Fibroblast of skin of right quadriceps (primary cell): ENCODE results near the gene POU3F2.

Experiments
- DNase-seq: peaks from one replicate; pipeline ENCODE4 v3.0.0-alpha.2; 2013

Gene POU3F2

GRCh38 chr6:98831057-98831958 is 3.1 kb upstream of the POU3F2 start:
- no peak for DNase-seq

- no peak for DNase-seq
Observed at GRCh38 chr6:98831959-98832283, 2.5 kb upstream of the POU3F2 start.

DNA sequence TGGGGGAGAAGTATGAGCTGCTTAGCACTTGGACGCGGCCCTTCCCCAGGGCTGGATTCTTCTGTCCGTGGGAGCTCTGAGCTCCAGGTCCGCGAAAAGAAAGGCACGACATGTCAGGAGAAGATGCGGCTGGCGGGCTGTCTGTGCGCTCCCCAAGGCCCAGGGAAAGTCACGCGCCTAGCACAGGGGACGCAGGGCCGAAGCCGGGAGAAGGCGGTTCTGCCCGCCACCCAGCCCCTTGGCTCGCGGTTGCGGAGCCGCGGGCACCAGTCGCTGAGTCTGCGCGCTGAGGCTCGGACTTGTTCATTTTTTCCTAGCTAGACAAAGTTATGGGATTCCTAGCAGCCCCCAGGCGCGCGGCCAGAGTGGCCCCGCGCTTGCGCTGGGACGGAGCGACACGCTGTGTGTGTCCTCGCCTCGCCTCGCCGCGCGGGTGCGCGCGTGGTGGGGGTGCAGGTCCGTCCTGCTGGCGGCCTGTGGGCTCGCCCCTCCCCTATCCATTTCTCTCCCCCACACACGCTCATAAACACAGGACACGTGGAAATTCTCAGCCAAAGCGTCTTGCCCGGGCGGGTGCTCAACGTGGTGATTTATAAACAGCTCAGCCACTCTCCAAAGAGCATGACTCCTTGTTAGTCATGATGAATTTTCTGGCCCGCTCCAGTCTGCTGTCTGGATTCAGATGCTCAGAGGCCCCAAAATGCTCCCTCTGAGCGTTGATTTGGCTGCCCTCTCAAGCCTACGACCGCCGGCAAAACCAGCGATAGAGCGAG is 1.9 kb upstream of the POU3F2 start:
- DNase-seq: peak; percentile 57

GRCh38 chr6:98833057-98833306 is 1.4 kb upstream of the POU3F2 start:
- no peak for DNase-seq

GRCh38 chr6:98833307-98834059 is 891 bp upstream of the POU3F2 start:
- DNase-seq: peak; percentile 16

- no peak for DNase-seq
Observed at GRCh38 chr6:98835149-98836024, 1.0 kb downstream of the POU3F2 start.

DNA sequence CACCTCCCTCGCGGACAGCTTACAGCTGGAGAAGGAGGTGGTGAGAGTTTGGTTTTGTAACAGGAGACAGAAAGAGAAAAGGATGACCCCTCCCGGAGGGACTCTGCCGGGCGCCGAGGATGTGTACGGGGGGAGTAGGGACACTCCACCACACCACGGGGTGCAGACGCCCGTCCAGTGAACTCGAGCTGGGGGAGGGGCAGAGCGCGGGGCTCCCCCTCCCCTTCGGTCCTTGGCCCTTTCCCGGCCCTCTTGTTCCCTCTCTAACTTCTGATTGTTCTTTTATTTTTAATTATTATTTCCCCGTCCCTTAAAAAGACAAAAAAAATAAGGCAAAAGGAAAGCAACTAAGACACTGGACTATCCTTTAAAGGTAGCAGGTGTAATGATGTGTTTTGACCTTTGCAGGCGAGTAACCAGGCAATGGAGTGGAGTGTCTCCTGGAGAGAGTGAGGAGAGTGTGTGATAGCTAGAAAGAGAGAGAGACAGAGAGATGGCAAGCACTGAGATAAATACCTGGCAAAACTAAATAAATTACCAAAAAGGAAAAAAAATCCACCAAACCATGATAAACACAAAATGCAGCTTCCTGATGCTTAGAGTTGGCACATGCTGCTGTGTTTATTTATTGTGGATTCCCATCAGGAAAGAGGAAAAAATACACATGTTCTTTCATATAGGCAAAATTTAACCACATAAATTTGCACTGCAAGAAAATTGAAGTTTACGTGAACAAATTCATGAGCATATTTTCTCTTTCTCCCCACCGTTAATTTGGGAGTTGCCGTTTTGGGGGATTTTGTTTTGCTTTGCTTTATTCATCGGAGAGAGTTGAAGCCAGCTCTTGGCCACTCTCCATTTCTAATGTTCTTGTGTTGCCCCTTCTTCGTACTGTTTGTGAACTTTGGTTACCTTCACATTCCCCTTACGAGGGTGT is 1.9 kb downstream of the POU3F2 start:
- no peak for DNase-seq

DNA sequence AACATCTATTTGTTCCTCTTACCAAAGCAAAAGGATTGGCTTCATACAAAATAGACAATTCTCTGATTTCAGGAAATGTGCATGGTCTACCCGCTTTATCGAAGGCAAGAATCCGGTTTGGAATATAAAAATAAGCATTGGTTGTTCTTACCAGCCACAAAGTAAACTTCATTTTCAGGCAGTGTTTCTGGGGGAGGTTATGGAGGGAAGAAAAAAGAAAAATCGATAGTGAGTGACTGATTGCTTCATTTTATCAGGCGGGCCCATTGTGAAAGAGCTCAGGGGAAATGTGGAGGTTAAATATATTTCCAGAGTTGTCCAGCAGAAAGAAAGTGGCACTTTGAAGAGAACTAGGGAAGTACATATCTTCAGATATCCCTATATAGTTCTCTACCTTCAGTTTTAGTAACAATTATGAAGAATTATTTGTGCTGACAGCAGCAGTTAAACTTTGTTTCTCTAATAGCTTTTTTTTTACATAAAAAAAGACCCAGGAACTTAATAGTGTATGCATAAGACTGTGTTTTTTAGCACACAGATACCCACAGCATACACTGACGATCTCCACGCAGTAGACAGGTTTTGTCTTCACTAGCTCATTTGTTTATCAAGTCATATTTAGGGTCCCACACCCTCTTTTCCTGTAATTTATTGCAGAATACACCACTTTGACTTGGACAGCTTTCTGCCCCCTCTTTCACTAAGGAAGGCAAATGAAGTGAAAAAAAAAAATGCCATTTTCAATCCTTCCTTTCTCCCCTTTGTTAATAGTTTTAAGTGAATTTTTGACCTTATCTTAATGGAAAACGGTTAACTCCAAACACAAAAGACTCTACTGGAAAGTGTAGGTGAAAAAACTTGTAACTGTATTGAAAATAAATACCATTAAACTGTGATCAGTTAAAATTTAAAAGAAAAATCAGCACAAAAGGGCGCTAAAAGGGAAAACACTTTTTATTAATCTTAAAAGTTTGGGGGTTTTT is 2.9 kb downstream of the POU3F2 start:
- no peak for DNase-seq

DNA sequence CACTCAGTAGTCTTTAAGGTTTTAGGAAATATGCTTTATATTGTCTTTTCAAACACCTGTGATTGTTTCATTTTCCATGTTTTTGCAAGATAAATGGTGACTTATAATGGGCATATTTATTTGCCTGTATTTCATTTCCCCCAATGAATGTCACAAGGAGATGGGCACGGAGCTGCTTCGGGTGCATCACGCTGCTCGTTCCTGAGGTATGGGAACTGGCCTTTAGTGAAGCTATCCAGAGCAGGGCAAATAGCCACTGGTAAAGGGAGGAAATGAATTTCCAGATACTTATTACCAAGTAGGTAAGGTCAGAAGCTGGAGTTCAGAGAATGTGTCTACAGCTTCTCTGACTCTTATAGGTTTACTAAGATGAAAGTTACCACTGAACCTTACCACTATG is 3.7 kb downstream of the POU3F2 start:
- DNase-seq: no peak

DNA sequence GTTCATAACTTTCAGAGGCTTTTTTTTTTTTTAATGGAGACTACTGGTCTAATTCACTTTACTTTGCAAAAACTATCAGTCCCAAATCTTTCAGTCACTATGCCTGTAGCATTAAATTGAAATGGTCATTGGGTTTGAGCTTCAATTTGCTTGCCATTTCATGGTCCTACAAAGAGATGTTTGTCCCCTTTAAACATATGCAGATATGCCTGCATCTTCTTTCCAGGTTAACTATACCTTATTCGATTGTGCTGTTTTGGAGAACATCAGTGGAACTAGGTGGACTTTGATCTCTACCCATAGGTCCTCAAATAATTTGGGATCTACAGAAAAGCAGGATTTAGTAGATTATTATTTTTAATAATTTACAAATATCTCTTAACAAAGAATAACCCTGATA is 4.6 kb downstream of the POU3F2 start:
- no peak for DNase-seq

DNA sequence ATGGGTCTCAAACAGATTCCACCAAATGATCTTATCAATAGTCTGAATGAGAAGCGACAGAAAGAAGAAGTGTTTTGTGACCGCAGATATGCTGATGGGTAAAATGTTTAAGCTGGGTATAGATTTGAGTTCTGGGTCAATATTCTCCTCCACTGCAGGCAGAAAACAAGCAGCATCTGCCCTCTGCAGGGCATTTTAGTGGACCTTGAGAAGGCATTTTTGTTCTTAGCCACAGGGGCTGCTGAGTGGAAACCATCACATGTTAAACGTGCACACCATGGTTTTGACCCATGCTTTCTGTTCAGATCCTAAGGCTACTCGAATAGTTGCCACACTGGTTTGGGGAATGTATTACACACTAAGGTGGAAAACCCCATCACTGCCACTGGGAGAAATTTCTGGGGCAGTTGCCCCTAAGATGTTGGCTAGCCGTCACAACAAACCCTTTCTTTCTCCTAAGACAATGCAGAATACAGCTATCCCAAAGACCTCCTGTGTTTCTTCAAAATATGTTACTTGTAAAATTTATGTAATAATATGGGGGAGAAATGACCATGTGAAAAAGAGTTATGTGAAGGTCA is 5.5 kb downstream of the POU3F2 start:
- DNase-seq: no peak

DNA sequence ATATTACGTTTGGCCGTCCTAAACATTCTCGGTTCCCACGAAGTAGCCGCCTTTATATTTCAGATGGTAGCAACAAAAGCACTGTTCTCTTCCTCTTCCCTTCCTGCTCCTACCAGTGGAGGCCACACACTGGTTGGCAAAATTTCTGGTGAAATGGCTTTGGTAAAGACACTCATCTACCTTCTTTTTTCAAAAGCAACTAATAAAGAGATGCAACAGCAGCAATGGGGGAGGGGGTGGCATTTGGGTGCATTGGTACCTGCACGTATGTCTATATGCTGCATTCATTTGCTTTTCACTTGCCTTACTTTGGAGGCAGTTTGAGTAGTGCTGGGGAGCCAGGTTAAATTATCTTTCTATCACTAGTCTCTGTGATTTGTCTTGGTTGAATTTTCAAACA is 6.0 kb downstream of the POU3F2 start:
- no peak for DNase-seq

GRCh38 chr6:98840996-98841513 is 6.7 kb downstream of the POU3F2 start:
- DNase-seq: no peak

DNA sequence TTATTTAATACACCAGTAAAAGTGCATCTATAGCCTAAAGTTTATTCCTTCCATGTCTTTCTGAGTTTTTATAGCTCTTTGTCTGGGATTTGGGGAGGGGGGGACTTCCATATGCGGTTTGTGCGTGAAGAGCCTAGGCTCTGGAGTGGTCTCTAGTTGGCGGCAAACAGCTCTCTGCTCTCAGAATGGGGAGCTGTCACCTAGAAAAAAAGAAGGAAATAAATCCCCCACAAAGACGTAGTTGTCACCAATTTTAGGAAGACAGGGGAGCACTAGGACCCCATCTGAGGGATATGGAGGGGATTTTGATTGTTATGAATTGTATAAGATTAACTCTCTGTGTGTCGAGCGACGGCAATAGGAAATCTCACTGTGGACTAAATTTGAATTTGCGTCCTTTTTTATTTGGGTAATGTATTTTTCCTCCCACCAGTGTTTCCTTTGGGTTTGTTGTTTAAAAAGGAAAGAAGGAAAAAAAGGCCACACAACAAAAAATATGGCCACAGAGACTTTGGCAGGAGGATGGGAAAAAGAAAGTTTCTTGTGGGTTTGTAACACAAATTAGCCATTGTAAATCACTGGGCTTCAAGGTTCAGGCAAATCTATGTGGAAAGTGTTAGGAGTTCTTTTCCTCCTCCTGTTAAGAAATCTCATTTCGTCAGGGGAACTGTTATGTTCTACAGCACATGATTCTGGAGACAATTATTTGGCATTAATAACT is 7.4 kb downstream of the POU3F2 start:
- DNase-seq: no peak

DNA sequence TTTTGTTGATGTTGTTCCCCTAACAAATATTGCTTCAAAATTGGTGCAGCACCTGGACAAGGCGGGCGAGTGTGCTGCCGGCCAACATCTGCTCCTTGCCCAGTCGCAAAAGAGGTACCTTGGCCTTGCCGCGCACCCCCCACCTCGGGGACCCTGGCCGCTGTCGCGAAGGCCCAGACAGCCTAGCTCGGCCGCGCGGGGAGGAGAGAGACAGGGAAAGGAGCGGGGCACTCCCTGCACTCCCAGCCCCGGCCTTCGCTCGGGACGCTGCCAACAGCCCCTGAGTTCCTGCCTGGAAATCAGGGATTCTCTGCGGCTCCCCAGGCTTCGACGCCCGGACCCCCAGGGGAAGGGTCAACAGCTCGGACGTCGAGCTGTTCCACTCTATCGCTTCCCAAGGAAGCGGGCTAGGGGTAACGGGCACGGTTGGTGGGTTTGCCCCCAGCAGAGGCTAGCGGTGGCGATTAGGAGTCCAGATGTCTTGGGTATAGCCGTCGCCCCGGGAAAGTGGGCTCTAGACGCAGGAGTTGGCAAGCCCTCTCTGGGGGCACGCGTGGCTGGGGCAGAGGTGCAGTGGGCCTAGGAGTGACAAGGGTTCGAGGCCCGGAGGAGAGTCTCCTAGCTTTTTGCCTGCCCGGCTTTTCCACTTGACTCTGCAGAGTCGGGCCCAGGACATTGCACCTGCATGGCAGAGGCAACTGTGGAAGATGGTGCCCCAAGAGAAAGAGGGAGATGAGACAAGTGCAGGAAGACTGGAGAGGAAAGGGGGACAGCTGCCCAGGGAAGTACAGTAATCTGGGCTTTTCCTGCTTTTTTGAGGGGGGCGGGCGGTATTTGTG is 8.2 kb downstream of the POU3F2 start:
- DNase-seq: no peak

- no peak for DNase-seq
Observed at GRCh38 chr6:98843271-98844243, 9.2 kb downstream of the POU3F2 start.
